HepG2 (cell line): Measurements from ENCODE around the gene CLDN9. TPM values are rescaled to one million over a fixed set of nuclear protein-coding genes. Genes with fewer than 3 reads are reported as not detected.

Experiments used
- ASH2L ChIP-seq: fragments of 300-600, 200-600 bp; sonication (generic); IDR thresholded peaks from 2 replicates; pipeline ENCODE4 v1.7.0; 2017; ENCODE audit warnings: low read depth, mild to moderate bottlenecking, moderate library complexity, mixed read lengths, low read length; ENCODE audit not compliant: insufficient read length
- GATA4 ChIP-seq: sonication (generic); IDR thresholded peaks from 2 replicates; pipeline ENCODE4 v1.6.1; 2016; ENCODE audit warnings: antibody characterized with exemption, low read depth, borderline replicate concordance
- GLI4 ChIP-seq: sonication (generic); formaldehyde crosslinking; IDR thresholded peaks from 2 replicates; pipeline ENCODE4 v1.5.1; 2020; ENCODE audit warnings: missing genetic modification reagents, mild to moderate bottlenecking, moderate library complexity, borderline replicate concordance
- HOXA9 ChIP-seq: sonication (generic); formaldehyde crosslinking; IDR thresholded peaks from 2 replicates; pipeline ENCODE4 v1.8.1; 2022; ENCODE audit warnings: missing genetic modification reagents, mild to moderate bottlenecking, moderate library complexity, borderline replicate concordance
- MEIS1 ChIP-seq: sonication (generic); formaldehyde crosslinking; IDR thresholded peaks from 2 replicates; pipeline ENCODE4 v1.9.0; 2021; ENCODE audit warnings: mild to moderate bottlenecking, missing genetic modification reagents, moderate library complexity, borderline replicate concordance
- MLXIP ChIP-seq: sonication (generic); formaldehyde crosslinking; IDR thresholded peaks from 2 replicates; pipeline ENCODE4 v1.9.0; 2021; ENCODE audit warnings: missing genetic modification reagents, borderline replicate concordance
- RERE ChIP-seq: IDR thresholded peaks from 2 replicates; pipeline ENCODE4 v1.6.1; 2016; ENCODE audit warnings: low read depth, missing genetic modification reagents, missing compliant biosample characterization
- SALL1 ChIP-seq: sonication (generic); formaldehyde crosslinking; IDR thresholded peaks from 2 replicates; pipeline ENCODE4 v1.8.0; 2022; ENCODE audit warnings: mild to moderate bottlenecking, missing genetic modification reagents
- SETDB1 ChIP-seq: sonication (generic); formaldehyde crosslinking; IDR thresholded peaks from 2 replicates; pipeline ENCODE4 v1.5.1; 2020; ENCODE audit warnings: missing genetic modification reagents, mild to moderate bottlenecking, borderline replicate concordance
- ZNF326 ChIP-seq: sonication (generic); formaldehyde crosslinking; IDR thresholded peaks from 2 replicates; pipeline ENCODE4 v1.4.0; 2020; ENCODE audit warnings: missing genetic modification reagents, borderline replicate concordance
- ZNF660 ChIP-seq: sonication (generic); formaldehyde crosslinking; IDR thresholded peaks from 2 replicates; pipeline ENCODE4 v1.5.1; 2020; ENCODE audit warnings: mild to moderate bottlenecking, low read depth, missing genetic modification reagents, borderline replicate concordance
- polyA plus RNA-seq, 8 experiments: library from polyadenylated mRNA; depleted of rRNA in 3 of 8; stranded (reverse) in 7 of 8; unstranded in 1 of 8; fragments of >200 nt; fragmentation: Illumina TruSeq in 4 of 8; extraction: Trizol in 4 of 8; gene quantifications; 2 replicates each; pipeline versions ENCODE4 v1.2.1 to v1.2.3, GENCODE V29; 2011 to 2016; ENCODE audit warnings: low read depth in 4 of 8, missing spikeins in 1 of 8, mixed read lengths in 1 of 8; ENCODE audit not compliant: insufficient read depth in 1 of 8
- total RNA-seq, 5 experiments: library from RNA; depleted of rRNA; stranded (reverse); fragments of >200 nt; fragmentation: Illumina TruSeq; extraction: Trizol; gene quantifications; 2 replicates each; pipeline ENCODE4 v1.2.3, GENCODE V29; 2016; ENCODE audit warnings: low read depth in 1 of 5
- TF ChIP-seq, protein P1 (sequence below): IDR thresholded peaks from 2 replicates; pipeline ENCODE4 v1.6.1; 2018; ENCODE audit warnings: missing genetic modification reagents

Gene CLDN9
- total and polyA plus RNA-seq, 2 of the 13 experiments (the other 11 are each of a cell fraction or from before 2014, with no cell fraction given): 0.15 to 0.26 TPM

DNA sequence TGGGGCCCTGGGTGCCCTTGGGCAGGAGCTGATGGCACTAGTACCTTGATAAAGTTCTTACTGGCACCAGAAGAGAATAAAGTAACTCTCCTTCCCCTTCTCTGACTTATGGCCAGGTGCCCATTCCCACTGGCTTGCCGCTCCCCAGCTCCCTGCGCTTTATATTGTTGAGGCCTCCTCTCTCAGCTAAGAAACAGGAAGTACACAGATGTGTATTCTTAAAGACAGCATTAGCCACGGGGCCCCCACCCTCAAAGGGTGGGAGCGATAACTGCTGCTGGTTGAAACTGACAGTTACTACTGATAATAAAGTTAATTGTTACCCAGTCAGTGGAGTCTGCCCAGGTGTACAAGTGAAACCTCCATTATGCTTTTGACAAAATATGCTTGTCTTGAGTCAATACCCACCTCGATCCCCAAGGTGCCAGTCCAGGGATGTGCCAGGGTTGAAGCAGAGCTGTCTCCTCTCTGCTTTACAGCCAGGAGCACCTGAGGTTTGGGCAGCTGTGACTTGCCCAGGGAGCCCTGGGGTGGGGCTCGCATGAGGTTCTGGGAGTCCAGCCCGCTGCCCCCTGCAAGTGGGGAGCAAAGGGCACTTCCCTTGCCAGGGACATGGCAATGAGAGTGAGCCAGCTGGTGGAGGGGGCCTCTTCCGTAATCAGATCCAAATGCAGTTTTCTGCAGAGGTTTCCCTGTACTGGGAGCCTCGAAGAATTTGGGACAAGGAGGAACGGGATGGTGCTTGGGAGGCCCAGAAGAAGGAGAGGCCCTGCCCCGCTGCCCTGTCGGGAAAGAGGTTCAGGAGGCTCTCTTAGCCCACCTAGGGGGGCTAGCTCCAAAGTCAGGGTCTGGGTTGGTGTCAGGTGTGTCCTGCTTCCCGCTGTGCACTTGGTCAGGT, 5.4 kb upstream of the CLDN9 start (continued):
- TF ChIP-seq MEIS1 (CRISPR knock-in tag) (no peak), ZNF326 (CRISPR knock-in tag) (no peak), GLI4 (no peak), SETDB1 (CRISPR knock-in tag) (no peak), HOXA9 (CRISPR knock-in tag) (no peak), ZNF660 (CRISPR knock-in tag) (no peak), SALL1 (CRISPR knock-in tag) (peak; percentile 33; the same call in 1 of the 2 replicates), MLXIP (CRISPR knock-in tag) (no peak), RERE (CRISPR knock-in tag) (no peak), GATA4 (no peak), ASH2L (no peak)
- TF ChIP-seq, protein P1, sequence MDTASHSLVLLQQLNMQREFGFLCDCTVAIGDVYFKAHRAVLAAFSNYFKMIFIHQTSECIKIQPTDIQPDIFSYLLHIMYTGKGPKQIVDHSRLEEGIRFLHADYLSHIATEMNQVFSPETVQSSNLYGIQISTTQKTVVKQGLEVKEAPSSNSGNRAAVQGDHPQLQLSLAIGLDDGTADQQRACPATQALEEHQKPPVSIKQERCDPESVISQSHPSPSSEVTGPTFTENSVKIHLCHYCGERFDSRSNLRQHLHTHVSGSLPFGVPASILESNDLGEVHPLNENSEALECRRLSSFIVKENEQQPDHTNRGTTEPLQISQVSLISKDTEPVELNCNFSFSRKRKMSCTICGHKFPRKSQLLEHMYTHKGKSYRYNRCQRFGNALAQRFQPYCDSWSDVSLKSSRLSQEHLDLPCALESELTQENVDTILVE (CRISPR knock-in tag): no peak
